GM23338 (cell line): ENCODE results near the gene DOCK4. TPM values are rescaled to one million over a fixed set of nuclear protein-coding genes. Genes with fewer than 3 reads are reported as not detected.

Experiments used
- ATAC-seq: fragments of 200-7000 bp; cut with Tn5 transposase; 3 replicates; pipeline ENCODE4 v1.9.1; 2020
- DNase-seq: peaks from one replicate; pipeline ENCODE4 v3.0.0-alpha.2; 2015; ENCODE audit warnings: low spot score
- H2AFZ ChIP-seq: fragments of 200-600 bp; sonication (generic); 2 replicates; pipeline ENCODE4 v1.8.0; 2016; ENCODE audit warnings: antibody characterized with exemption, mild to moderate bottlenecking, moderate library complexity
- H3F3A ChIP-seq: fragments of 200-600 bp; sonication (generic); replicated peaks from 2 replicates; pipeline ENCODE4 v1.8.0; 2017; ENCODE audit warnings: antibody characterized with exemption, mixed run types, low read depth
- H3K27ac ChIP-seq: fragments of 200-600 bp; sonication (generic); 2 replicates; pipeline ENCODE4 v1.6.1; 2016; ENCODE audit warnings: low read depth
- H3K27me3 ChIP-seq: fragments of 200-600 bp; sonication (generic); 2 replicates; pipeline ENCODE4 v1.8.0; 2016; ENCODE audit warnings: mild to moderate bottlenecking, mixed run types, moderate library complexity; ENCODE audit not compliant: insufficient read depth
- H3K36me3 ChIP-seq: fragments of 200-600 bp; sonication (generic); 2 replicates; pipeline ENCODE4 v1.8.0; 2016; ENCODE audit warnings: mild to moderate bottlenecking; ENCODE audit not compliant: insufficient read depth
- H3K4me1 ChIP-seq: fragments of 200-600 bp; sonication (generic); 2 replicates; pipeline ENCODE4 v1.8.0; 2016; ENCODE audit warnings: mild to moderate bottlenecking, moderate library complexity; ENCODE audit not compliant: insufficient read depth
- H3K4me2 ChIP-seq: fragments of 200-600 bp; sonication (generic); 2 replicates; pipeline ENCODE4 v1.7.1; 2017; ENCODE audit warnings: mixed run types
- H3K4me3 ChIP-seq: fragments of 200-600 bp; sonication (generic); 2 replicates; pipeline ENCODE4 v1.6.1; 2016; ENCODE audit warnings: mixed run types
- H3K79me2 ChIP-seq: fragments of 200-600 bp; sonication (generic); replicated peaks from 2 replicates; pipeline ENCODE4 v1.8.0; 2017; ENCODE audit warnings: mild to moderate bottlenecking; ENCODE audit not compliant: insufficient read depth
- H3K9me2 ChIP-seq: fragments of 200-600 bp; sonication (generic); 2 replicates; pipeline ENCODE4 v1.8.0; 2017; ENCODE audit not compliant: insufficient read depth
- H4K20me1 ChIP-seq: fragments of 200-600 bp; sonication (generic); replicated peaks from 2 replicates; pipeline ENCODE4 v1.8.0; 2017; ENCODE audit warnings: mild to moderate bottlenecking; ENCODE audit not compliant: insufficient read depth
- H3K27ac Mint-ChIP-seq: 2 replicates; pipeline ENCODE4 v1.8.0; 2020; ENCODE audit warnings: inconsistent platforms, mild to moderate bottlenecking, moderate library complexity, mixed read lengths
- H3K27me3 Mint-ChIP-seq: 3 replicates; pipeline ENCODE4 v1.8.0; 2022; ENCODE audit warnings: low read depth, mild to moderate bottlenecking, moderate library complexity, mixed read lengths, inconsistent platforms; ENCODE audit not compliant: insufficient read depth, poor library complexity
- H3K36me3 Mint-ChIP-seq: 3 replicates; pipeline ENCODE4 v1.8.0; 2021; ENCODE audit warnings: low read depth, mild to moderate bottlenecking, inconsistent platforms, moderate library complexity, mixed read lengths
- H3K4me1 Mint-ChIP-seq: 3 replicates; pipeline ENCODE4 v1.8.0; 2020; ENCODE audit warnings: mild to moderate bottlenecking, inconsistent platforms, mixed read lengths
- H3K4me3 Mint-ChIP-seq: 3 replicates; pipeline ENCODE4 v1.8.0; 2021; ENCODE audit warnings: moderate library complexity, mild to moderate bottlenecking, inconsistent platforms, mixed read lengths
- H3K9me3 Mint-ChIP-seq: 3 replicates; pipeline ENCODE4 v1.8.0; 2020; ENCODE audit warnings: moderate library complexity, mild to moderate bottlenecking, inconsistent platforms, mixed read lengths
- CTCF ChIP-seq, 2 experiments: fragments of 200-600 bp in 1 of 2; sonication (generic) in 1 of 2; conservative IDR thresholded peaks; 2 replicates each; pipeline versions ENCODE4 v1.5.1 to v1.6.1; 2016 to 2017; ENCODE audit warnings: antibody characterized with exemption in 2 of 2, low read depth in 2 of 2, mild to moderate bottlenecking in 2 of 2, moderate library complexity in 1 of 2
- ETS1 ChIP-seq: IDR thresholded peaks from 2 replicates; pipeline ENCODE4 v1.6.1; 2016; ENCODE audit warnings: antibody characterized with exemption
- EZH2 ChIP-seq: fragments of 200-600 bp; sonication (generic); IDR thresholded peaks from one replicate; pipeline ENCODE4 v1.8.0; 2017; ENCODE audit warnings: antibody characterized with exemption, mild to moderate bottlenecking, low read depth; ENCODE audit not compliant: unreplicated experiment
- EZH2phosphoT487 ChIP-seq: fragments of 200-600 bp; sonication (generic); IDR thresholded peaks from one replicate; pipeline ENCODE4 v1.8.1; 2018; ENCODE audit warnings: antibody characterized with exemption; ENCODE audit not compliant: unreplicated experiment
- JUNB ChIP-seq: IDR thresholded peaks from one replicate; pipeline ENCODE4 v1.6.1; 2016; ENCODE audit warnings: antibody characterized with exemption; ENCODE audit not compliant: unreplicated experiment
- POLR2AphosphoS5 ChIP-seq: IDR thresholded peaks from 2 replicates; pipeline ENCODE4 v1.6.1; 2016; ENCODE audit warnings: antibody characterized with exemption, low read depth
- STAT1 ChIP-seq: IDR thresholded peaks from one replicate; pipeline ENCODE4 v1.6.1; 2016; ENCODE audit warnings: antibody characterized with exemption; ENCODE audit not compliant: unreplicated experiment
- ZNF114 ChIP-seq: fragments of 250-450 bp; sonication (Bioruptor Pico); IDR thresholded peaks from 2 replicates; pipeline ENCODE4 v1.5.0; 2020; ENCODE audit warnings: mild to moderate bottlenecking, moderate library complexity
- ZNF331 ChIP-seq: fragments of 250-450 bp; sonication (Bioruptor Pico); IDR thresholded peaks from 2 replicates; pipeline ENCODE4 v1.5.0; 2020; ENCODE audit warnings: low read depth, mild to moderate bottlenecking, moderate library complexity
- polyA plus RNA-seq: library from polyadenylated mRNA; unstranded; fragments of >200 nt; fragmentation: Nextera tagmentation; extraction: Ambion mirVana; gene quantifications from 2 replicates; pipeline ENCODE4 v1.2.1, GENCODE V29; 2016
- total RNA-seq: library from RNA; depleted of rRNA; stranded (reverse); fragments of >200 nt; shearing (Covaris generic); gene quantifications from 2 replicates; pipeline ENCODE4 v1.2.3, GENCODE V29; 2014
- TF ChIP-seq, protein P1 (sequence below): fragments of 250-450 bp; sonication (Bioruptor Pico); IDR thresholded peaks from 2 replicates; pipeline ENCODE4 v1.5.0; 2020; ENCODE audit warnings: mild to moderate bottlenecking, moderate library complexity

The DOCK4 gene
- total and polyA plus RNA-seq, 2 experiments from 2014 or later: 6.3 to 33.8 TPM

DNA sequence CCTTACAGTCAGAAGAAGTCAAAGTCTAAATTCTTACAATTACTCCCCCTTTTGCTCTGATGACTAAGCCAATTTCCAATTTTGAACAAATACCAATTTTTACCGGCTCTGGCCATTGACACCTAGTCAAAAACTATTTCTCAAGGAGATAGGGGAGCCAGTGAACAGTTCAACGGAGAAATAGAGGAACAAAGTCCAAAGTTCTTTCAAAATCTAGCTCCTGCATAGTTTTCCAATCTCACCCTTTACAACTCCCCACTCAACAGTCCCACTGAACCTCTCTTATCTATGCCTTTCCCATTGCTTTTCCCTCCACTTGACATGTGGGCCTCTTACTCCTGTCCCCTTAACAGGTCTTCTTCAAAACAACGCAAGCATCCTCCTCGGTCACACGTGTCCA, 192.9 kb downstream of the DOCK4 start:
- Histone ChIP-seq H3F3A (no peaks in the 10 kb centered on the region), H3K36me3 (no peaks in the 10 kb centered on the region), H3K9me2 (peaks cover 9% of the 10 kb centered on the region; the same call in 1 of the 2 replicates), H3K79me2 (peaks cover 18% of the 10 kb centered on the region), H3K4me1 (no peaks in the 10 kb centered on the region), H3K4me2 (no peak overlapping the region), H2AFZ (no peak overlapping the region), H3K27me3 (no peaks in the 10 kb centered on the region), H3K27ac (no peak overlapping the region), H3K4me3 (no peak overlapping the region), H4K20me1 (no peaks in the 10 kb centered on the region)
- peak overlapping the region; percentile 12; the same call in 1 of the 2 replicates for H3K27ac Mint-ChIP-seq
- no peaks in the 10 kb centered on the region for H3K36me3 Mint-ChIP-seq
- DNase-seq (no peak), ATAC-seq (no peak)
- TF ChIP-seq CTCF (conservative IDR thresholded peaks at IDR 0.05; ENCODE audit: low read depth in 2 of 2) (no peak), ZNF331 (CRISPR knock-in tag) (no peak), ETS1 (no peak), EZH2phosphoT487 (no peak), ZNF114 (CRISPR knock-in tag) (no peak), POLR2AphosphoS5 (no peak)
- no peaks in the 10 kb centered on the region for H3K9me3 Mint-ChIP-seq
- H3K4me1 Mint-ChIP-seq: peaks cover 15% of the 10 kb centered on the region; the same call in 2 of the 3 replicates
- H3K4me3 Mint-ChIP-seq: no peak overlapping the region
- H3K27me3 Mint-ChIP-seq: no peaks in the 10 kb centered on the region

GRCh38 chr7:112012242-112012641, 194.0 kb downstream of the DOCK4 start:
- ATAC-seq (no peak), DNase-seq (no peak)
- Histone ChIP-seq H3K27me3 (no peaks in the 10 kb centered on the region), H3K27ac (no peak overlapping the region), H3K79me2 (peaks cover 18% of the 10 kb centered on the region), H3K4me2 (no peak overlapping the region), H2AFZ (no peak overlapping the region), H3K4me3 (no peak overlapping the region), H3F3A (no peaks in the 10 kb centered on the region), H3K36me3 (no peaks in the 10 kb centered on the region), H4K20me1 (no peaks in the 10 kb centered on the region), H3K9me2 (peaks cover 7% of the 10 kb centered on the region; the same call in 1 of the 2 replicates), H3K4me1 (no peaks in the 10 kb centered on the region)
- Mint-ChIP-seq H3K36me3 (no peaks in the 10 kb centered on the region), H3K4me3 (no peak overlapping the region), H3K9me3 (no peaks in the 10 kb centered on the region), H3K27ac (no peak overlapping the region), H3K4me1 (peaks cover 15% of the 10 kb centered on the region; the same call in 2 of the 3 replicates), H3K27me3 (no peaks in the 10 kb centered on the region)
- TF ChIP-seq EZH2phosphoT487: no peak
- no peak for TF ChIP-seq JUNB
- TF ChIP-seq STAT1: no peak
- TF ChIP-seq ETS1: no peak
- TF ChIP-seq, protein P1, sequence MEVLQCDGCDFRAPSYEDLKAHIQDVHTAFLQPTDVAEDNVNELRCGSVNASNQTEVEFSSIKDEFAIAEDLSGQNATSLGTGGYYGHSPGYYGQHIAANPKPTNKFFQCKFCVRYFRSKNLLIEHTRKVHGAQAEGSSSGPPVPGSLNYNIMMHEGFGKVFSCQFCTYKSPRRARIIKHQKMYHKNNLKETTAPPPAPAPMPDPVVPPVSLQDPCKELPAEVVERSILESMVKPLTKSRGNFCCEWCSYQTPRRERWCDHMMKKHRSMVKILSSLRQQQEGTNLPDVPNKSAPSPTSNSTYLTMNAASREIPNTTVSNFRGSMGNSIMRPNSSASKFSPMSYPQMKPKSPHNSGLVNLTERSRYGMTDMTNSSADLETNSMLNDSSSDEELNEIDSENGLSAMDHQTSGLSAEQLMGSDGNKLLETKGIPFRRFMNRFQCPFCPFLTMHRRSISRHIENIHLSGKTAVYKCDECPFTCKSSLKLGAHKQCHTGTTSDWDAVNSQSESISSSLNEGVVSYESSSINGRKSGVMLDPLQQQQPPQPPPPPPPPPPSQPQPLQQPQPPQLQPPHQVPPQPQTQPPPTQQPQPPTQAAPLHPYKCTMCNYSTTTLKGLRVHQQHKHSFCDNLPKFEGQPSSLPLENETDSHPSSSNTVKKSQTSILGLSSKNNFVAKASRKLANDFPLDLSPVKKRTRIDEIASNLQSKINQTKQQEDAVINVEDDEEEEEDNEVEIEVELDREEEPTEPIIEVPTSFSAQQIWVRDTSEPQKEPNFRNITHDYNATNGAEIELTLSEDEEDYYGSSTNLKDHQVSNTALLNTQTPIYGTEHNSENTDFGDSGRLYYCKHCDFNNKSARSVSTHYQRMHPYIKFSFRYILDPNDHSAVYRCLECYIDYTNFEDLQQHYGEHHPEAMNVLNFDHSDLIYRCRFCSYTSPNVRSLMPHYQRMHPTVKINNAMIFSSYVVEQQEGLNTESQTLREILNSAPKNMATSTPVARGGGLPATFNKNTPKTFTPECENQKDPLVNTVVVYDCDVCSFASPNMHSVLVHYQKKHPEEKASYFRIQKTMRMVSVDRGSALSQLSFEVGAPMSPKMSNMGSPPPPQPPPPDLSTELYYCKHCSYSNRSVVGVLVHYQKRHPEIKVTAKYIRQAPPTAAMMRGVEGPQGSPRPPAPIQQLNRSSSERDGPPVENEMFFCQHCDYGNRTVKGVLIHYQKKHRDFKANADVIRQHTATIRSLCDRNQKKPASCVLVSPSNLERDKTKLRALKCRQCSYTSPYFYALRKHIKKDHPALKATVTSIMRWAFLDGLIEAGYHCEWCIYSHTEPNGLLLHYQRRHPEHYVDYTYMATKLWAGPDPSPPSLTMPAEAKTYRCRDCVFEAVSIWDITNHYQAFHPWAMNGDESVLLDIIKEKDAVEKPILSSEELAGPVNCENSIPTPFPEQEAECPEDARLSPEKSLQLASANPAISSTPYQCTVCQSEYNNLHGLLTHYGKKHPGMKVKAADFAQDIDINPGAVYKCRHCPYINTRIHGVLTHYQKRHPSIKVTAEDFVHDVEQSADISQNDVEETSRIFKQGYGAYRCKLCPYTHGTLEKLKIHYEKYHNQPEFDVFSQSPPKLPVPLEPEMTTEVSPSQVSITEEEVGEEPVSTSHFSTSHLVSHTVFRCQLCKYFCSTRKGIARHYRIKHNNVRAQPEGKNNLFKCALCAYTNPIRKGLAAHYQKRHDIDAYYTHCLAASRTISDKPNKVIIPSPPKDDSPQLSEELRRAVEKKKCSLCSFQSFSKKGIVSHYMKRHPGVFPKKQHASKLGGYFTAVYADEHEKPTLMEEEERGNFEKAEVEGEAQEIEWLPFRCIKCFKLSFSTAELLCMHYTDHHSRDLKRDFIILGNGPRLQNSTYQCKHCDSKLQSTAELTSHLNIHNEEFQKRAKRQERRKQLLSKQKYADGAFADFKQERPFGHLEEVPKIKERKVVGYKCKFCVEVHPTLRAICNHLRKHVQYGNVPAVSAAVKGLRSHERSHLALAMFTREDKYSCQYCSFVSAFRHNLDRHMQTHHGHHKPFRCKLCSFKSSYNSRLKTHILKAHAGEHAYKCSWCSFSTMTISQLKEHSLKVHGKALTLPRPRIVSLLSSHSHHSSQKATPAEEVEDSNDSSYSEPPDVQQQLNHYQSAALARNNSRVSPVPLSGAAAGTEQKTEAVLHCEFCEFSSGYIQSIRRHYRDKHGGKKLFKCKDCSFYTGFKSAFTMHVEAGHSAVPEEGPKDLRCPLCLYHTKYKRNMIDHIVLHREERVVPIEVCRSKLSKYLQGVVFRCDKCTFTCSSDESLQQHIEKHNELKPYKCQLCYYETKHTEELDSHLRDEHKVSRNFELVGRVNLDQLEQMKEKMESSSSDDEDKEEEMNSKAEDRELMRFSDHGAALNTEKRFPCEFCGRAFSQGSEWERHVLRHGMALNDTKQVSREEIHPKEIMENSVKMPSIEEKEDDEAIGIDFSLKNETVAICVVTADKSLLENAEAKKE (CRISPR knock-in tag): no peak
- no peak for TF ChIP-seq EZH2
